A673 (cell line): ENCODE measurements around the gene TMEM229B.

ENCODE experiments used
- EZH2 ChIP-seq: fragments of 200-600 bp; sonication (generic); IDR thresholded peaks from 2 replicates; pipeline ENCODE4 v1.6.1; 2017; ENCODE audit warnings: borderline replicate concordance, low read depth, mild to moderate bottlenecking, mixed read lengths, antibody characterized with exemption, low read length; ENCODE audit not compliant: poor library complexity, severe bottlenecking
- TF ChIP-seq, protein P1 (sequence below): fragments of 300-800, 200-600 bp; sonication (generic); conservative IDR thresholded peaks from 2 replicates; pipeline ENCODE4 v1.5.1; 2017; ENCODE audit warnings: low read depth, mild to moderate bottlenecking, antibody characterized with exemption, low read length, moderate library complexity, mixed read lengths

DNA sequence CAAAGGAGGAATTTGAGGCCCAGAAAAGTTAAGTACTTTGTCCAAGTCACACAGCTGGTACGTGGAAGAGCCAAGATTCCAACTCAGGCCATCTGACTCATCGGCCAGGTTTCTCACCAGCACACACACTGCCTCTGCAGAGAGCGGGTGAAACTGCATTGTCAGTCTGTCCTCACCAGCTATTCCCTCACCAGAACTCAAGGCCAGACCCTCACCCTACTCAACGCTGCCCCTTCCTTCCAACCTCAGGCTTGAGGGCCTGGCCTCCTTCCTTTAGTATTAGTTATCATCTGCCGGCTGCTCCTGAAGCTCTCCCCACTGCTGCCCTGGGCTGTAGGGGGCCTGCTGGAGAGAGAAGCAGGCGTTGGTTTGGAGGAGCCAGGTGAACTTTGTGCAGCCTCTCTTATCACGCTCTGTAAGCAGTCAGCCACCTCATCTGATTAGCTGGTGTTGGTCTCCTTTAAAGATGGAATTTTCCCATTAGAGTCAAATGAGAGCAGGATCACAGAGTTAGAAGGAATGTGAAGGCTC is 60.0 kb downstream of the TMEM229B start:
- TF ChIP-seq, protein P1, sequence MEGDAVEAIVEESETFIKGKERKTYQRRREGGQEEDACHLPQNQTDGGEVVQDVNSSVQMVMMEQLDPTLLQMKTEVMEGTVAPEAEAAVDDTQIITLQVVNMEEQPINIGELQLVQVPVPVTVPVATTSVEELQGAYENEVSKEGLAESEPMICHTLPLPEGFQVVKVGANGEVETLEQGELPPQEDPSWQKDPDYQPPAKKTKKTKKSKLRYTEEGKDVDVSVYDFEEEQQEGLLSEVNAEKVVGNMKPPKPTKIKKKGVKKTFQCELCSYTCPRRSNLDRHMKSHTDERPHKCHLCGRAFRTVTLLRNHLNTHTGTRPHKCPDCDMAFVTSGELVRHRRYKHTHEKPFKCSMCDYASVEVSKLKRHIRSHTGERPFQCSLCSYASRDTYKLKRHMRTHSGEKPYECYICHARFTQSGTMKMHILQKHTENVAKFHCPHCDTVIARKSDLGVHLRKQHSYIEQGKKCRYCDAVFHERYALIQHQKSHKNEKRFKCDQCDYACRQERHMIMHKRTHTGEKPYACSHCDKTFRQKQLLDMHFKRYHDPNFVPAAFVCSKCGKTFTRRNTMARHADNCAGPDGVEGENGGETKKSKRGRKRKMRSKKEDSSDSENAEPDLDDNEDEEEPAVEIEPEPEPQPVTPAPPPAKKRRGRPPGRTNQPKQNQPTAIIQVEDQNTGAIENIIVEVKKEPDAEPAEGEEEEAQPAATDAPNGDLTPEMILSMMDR: no peak
- no peak for TF ChIP-seq EZH2
